Measurements from ENCODE around the gene ESYT1.

GRCh38 chr12:56129942-56130495 is 2.0 kb downstream of the ESYT1 start:
- TF ChIP-seq CTCF (IDR thresholded peaks at IDR 0.05) (no peak), POLR2A (IDR thresholded peaks at IDR 0.05) (no peak)

Data from heart left ventricle (tissue), 13 donors.